Cerebellar nuclear complex (tissue), 1 donor: Measurements from ENCODE around the gene IZUMO2.
A peak's percentile ranks its signal among the peaks of the same experiment; 100 is the strongest.
"Not testable (repeated sequence)": the region's sequence is repeated elsewhere in the genome, so short reads cannot be mapped to it uniquely, and the experiment has no call there.

Source experiments
- DNase-seq, 2 experiments: peaks; one replicate each; lab custom pipeline; 2025; lab: John Stamatoyannopoulos, UW

Gene IZUMO2

DNA sequence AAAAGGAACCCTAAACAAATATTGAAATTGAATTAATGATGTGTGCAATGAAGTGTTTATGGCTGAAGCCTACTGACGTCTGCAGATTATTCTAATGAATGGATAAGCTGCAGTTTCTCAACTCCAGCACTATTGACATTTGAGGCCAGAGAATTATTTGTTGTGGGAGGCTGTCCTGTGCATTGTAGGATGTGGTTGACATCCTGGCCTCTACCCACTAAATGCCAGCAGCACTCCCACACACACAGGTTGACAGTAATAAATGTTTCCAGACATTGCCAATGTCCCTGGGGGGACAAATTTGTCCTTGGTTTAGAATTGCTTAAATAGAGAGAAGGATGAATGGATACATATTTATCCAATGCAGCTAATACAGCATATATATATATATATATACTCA lies 21.1 kb upstream of the IZUMO2 start:
- DNase-seq = no peak

DNA sequence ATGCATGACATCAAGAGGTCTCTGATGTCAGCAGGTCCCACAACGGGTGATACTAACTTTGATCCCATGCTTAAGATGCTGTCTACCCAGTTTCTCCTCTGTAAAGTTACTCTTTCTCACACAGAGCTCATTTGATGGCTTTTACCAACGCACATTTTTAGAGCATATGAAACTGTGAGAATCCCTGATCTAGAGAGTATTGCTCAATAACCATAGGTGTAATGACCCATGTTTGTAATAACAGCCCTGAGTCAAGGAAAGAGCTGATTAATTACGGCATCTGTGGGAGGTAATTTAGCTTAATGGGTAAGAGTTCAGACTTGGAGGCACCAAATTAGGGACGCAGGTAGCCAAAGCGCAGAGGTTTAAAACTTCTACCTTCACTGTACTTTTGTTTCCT lies 18.0 kb upstream of the IZUMO2 start:
- no peak for DNase-seq

DNA sequence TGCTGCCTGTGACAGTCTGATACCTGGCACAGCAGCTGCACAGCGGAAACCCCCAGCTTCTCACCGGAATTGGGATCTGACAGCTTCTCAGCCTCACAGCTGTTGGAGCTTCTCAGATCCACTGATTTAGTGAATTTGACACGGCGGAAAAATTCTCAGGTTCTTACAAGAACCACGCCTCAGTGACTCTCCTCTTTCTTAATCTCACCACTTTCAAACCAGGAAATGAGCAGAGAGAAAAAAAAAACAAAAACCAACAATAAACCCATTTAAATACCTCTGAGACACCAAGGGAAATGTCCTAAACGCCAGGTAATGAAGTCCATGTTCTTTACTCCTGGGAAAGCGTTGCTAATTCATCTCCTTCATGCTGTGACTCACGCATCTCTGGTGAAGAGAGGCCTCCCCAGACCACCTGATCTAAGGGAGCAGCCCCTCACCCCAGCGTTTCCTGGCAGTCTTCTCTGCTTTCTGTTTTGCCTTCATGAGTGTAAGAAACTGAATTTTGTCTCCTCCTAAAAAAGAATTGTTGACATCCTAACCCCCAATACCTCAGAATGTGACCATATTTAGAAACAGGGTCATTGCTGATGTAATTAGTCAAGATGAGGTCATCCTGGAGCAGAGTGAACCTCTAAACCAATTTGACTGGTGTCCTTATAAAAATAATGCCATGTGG lies 15.9 kb upstream of the IZUMO2 start:
- no peak for DNase-seq

DNA sequence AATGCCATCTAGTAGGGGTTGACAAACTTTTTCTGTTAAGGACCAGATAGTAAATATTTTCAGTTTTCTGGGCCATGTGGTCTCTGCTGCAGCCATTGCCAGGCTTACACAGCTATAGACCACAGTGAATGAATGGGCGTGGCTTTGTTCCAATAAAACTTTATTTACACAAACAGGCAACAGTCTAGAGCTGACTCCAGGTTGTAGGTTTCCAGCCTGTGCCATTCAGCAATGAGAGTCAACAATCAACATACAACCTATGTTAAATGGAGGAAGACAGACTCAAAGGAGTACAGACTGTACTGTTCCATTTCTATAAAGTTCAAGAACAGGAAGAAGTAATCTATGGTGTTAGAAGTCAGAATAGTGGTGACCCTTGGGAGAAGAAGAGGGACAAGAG lies 15.2 kb upstream of the IZUMO2 start:
- no peak for DNase-seq

DNA sequence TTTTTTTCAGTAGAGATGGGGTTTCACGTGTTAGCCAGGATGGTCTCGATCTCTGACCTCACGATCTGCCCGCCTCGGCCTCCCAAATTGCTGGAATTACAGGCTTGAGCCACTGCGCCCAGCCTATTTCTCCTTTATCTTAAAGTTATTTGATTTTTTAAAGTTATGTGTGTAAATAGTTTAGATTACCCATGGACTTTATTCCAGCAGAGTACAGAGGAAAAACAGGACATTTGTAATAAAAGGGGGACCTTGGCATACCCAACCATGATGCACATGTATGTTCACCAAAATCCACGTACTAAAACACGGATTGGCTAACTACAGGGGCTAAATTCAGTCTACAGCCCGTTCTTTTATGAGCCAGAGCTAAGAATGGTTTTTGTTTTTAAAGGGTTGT lies 13.7 kb upstream of the IZUMO2 start:
- DNase-seq = no peak

- no peak for DNase-seq
Observed at GRCh38 chr19:50175924-50176323, 12.8 kb upstream of the IZUMO2 start.

DNA sequence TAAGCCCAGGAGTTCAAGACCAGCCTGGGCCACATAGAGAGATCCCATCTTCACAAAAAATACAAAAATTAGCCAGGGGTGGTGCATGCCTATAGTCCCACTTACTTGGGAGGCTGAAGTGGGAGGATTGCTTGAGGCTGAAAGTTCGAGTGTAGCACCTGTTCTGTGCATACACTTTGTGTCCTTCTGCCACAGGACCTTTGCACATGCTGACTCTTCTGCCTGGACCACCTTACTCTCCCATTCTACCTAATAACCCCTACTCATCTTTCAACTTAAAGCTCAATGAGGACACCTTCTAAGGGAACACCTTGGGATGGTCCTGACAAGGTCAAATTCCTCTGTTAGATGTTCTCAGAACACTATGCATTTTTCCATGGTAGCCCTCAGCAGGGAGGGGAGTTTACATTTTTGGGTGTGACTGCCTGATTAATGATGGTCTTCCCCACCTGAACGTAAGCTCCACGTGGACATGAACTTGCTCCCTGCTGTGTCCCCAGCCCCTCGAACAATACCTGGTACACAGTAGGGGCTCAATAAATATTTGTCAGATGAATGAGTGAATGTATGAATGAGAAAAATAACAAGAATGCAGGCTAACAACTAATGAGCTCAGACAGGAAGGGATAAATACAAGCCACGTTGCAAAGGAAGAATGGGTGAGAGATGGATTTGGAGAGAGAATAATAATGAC lies 11.2 kb upstream of the IZUMO2 start:
- no peak for DNase-seq

GRCh38 chr19:50173127-50173526 lies 10.0 kb upstream of the IZUMO2 start:
- DNase-seq = no peak

- DNase-seq = no peak
Observed at GRCh38 chr19:50172726-50173125, 9.6 kb upstream of the IZUMO2 start.

GRCh38 chr19:50171752-50172151 lies 8.7 kb upstream of the IZUMO2 start:
- DNase-seq = no peak

- DNase-seq = no peak
Observed at GRCh38 chr19:50167314-50167721, 4.2 kb upstream of the IZUMO2 start.

DNA sequence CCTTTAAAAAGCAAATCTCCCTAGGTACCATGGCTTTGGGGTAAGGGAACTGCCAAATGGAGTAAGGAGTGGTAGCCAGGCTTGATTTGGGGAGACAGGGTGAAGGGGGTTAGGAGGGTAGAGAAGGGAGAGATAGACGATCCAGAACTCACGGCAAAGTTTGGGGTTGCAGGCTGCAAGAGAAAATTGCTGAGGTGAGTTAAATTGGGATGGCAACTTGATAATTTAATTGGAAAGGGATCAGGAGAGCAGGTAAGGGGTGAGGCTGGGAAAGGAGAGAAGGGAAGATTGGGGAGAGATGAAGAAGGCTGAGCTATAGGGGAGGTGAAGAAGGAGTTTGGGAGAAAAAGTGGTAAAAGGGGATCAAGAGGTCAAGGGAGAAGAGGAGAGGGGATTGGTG lies 4.0 kb downstream of the IZUMO2 start:
- DNase-seq = no peak

DNA sequence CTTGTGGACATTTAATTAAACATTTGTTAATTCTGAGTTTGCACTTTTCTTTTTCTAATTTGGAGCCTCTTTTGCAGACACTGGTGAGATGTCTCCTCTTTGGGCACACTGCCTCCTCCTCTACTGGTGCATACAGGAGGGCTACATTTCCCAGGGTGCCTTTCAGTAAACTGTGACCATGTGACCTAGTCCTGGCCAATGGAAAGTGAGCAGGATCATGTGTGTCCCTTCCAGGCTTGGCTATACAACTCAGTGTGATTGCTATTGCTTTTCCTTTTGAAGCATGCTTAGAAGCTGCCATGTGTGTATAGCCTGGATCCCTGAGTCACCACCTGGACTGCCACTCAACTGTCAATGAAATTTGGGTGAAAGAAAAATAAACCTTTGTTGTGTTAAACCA lies 4.5 kb downstream of the IZUMO2 start:
- DNase-seq = no peak

GRCh38 chr19:50155520-50156109 lies 7.5 kb downstream of the IZUMO2 start:
- DNase-seq = no peak

GRCh38 chr19:50154529-50154928 lies 8.6 kb downstream of the IZUMO2 start:
- no peak for DNase-seq

DNA sequence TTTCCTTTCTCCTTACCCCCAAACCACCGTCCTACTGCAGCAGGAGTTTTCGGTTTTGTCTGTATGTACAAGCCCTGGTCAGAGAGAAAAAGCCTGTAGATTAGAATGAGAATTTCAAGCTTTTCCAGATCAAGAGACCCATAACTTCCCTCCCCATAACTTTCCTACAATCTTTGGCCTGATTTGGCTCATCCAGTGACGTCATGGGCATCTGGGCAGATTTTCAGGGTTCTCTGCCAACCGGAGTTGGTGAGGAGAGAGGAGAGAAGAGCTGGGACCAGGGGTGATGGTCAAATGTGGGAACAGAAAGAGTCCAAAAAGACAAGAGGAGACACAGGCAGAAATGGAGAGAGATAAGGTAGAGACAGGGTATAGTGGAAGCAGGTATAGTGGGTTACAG lies 10.5 kb downstream of the IZUMO2 start:
- no peak for DNase-seq

DNA sequence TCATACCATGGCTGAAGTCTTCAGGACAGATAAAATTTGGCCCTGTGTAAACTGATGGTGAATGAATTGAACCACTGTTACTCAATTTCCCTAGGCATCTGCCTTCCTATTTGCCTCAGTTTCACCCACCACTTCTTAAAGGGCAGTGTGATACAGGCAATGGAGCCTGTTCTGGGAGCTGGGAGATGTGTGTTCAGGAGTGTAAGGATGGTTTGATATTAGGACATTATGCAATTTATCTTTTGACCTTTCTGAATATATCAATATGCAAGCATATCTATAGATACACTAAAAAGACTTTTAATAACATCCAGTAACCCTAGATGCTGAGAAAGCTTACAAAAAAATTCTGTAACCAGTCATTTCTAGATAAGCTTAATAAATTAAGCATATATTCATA lies 14.6 kb downstream of the IZUMO2 start:
- no peak for DNase-seq

DNA sequence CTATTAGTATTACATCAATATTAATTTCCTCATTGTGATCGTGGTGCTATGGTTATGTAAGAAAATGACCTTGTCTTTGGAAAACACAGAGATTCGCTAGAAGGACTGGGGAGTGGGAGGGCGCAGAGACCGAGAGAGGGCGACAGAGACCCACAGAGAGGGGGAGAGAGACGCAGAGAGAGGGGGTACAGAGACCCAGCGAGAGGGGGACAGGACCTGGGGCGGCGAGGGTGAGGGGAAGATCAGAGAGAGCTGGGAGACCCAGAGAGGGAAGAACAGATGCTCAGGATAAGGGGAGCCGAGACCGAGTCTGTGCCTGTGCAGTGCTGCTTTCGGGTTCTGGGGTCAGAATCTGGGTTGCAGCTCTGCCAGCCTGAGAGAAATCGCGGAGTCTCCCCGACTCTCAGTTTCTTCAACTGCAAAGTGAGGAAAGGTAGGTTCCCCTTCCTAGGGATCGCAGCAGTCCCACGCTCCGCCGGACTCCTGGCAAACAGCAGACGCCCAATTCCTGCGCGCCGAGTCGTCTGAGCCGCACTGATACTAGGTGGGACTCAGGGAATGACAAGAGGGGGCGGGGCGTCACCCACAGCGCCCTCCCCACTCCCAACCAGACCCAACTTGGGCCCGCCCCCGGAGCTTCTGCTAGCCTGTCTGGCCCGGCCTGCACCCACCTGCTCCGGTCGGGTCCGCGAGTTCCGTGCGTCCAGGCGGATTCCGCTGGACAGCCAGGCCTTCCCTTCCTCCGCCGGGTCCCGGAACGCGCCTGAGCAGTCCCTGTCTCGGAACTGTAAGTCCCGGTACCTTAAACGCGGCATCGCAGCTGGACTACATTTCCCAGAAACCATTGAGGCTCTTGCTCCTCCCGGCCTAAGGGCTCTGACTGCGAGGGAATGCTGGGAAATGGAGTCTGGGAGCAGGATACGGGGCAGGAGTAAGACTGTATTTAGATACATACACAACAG lies 15.3 kb downstream of the IZUMO2 start:
- DNase-seq = peak; percentile 88 to 93

DNA sequence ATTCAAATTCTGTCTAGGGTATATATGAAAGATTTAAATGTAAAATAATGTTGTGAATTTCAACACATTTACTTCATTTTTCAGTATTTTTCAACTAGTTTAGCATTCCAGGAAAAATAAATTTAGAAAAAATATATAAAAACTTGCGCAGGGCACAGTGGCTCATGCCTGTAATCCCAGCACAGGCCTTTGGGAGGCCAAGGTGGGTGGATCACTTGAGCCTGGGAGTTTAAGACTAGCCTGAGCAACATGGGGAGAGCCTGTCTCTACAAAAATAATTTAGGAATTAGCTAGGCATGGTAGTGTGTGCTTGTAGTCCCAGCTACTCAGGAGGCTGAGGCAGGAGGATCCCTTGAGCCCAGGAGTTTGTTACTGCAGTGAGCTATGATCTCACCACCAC lies 21.2 kb downstream of the IZUMO2 start:
- not testable (repeated sequence) for DNase-seq

GRCh38 chr19:50140118-50140845 lies 22.8 kb downstream of the IZUMO2 start:
- not testable (repeated sequence) for DNase-seq

- not testable (repeated sequence) for DNase-seq
Observed at GRCh38 chr19:50136603-50137365, 26.3 kb downstream of the IZUMO2 start.
